B cell (primary cell): ENCODE data around the gene MARCHF7.

Experiments
- EZH2 ChIP-seq: IDR thresholded peaks from 2 replicates; pipeline ENCODE4 v1.6.1; 2012; ENCODE audit warnings: borderline replicate concordance, low read depth, mild to moderate bottlenecking, moderate library complexity, low read length; ENCODE audit not compliant: insufficient read depth, poor library complexity, severe bottlenecking
- TF ChIP-seq, protein P1 (sequence below): fragments of 200-600 bp; IDR thresholded peaks from one replicate; pipeline ENCODE4 v1.8.0; 2022; ENCODE audit warnings: antibody characterized with exemption, mild to moderate bottlenecking

DNA sequence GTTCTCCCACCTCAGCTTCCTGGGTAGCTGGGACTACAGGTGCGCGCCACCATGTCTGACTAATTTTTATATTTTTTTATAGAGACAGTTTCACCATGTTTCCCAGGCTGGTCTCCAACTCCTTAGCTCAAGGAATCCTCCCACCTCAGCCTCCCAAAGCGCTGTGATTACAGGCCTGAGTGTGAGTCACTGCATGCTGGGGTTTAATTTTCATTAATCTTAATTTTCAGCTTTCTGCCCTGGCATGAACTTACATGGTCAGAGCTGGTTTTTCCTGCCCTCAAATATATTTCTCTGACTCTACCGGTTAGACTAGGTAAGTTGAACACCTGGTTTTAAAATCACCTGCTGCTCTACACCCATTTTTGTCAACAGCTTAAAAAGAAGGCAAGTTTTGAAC lies 3.1 kb downstream of the MARCHF7 start:
- TF ChIP-seq, protein P1, sequence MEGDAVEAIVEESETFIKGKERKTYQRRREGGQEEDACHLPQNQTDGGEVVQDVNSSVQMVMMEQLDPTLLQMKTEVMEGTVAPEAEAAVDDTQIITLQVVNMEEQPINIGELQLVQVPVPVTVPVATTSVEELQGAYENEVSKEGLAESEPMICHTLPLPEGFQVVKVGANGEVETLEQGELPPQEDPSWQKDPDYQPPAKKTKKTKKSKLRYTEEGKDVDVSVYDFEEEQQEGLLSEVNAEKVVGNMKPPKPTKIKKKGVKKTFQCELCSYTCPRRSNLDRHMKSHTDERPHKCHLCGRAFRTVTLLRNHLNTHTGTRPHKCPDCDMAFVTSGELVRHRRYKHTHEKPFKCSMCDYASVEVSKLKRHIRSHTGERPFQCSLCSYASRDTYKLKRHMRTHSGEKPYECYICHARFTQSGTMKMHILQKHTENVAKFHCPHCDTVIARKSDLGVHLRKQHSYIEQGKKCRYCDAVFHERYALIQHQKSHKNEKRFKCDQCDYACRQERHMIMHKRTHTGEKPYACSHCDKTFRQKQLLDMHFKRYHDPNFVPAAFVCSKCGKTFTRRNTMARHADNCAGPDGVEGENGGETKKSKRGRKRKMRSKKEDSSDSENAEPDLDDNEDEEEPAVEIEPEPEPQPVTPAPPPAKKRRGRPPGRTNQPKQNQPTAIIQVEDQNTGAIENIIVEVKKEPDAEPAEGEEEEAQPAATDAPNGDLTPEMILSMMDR = no peak
- TF ChIP-seq EZH2 = no peak
